ENCODE measurements around the gene TMBIM1.

DNA sequence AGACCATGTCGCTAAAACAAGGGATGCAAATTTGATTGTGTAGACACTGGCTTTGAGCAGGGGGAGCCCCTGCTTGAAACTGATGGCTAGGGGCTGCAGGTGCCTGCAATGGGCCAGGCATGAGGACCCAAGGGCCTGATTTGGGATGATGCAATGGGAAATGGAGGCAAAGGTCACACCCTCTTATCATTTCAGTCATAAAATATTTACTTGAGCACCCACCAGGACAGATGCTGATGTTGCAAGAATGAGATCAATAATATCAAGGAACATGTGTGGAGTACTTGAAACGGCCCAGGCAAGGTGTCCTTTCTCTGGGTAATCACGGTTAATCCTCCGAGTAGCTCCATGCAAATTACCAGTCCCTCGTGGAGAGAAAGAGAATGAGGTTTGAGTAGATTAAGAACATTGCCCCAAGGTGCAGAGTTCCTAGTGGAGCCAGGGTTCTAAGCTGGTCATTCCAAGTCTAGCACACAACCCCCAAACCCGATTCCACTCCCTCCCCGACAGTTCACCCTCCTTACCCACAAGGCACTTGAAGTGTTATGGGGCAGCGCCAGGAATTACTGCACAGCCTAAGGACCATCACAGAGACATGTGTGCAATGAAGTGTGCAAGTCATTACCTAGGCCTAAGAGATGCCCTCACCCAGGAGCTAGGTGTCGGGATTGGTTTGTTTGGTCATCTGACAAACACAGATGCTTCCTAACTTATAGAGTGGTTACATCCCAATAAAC, 14.0 kb upstream of the TMBIM1 start:
- TF ChIP-seq, protein P1, sequence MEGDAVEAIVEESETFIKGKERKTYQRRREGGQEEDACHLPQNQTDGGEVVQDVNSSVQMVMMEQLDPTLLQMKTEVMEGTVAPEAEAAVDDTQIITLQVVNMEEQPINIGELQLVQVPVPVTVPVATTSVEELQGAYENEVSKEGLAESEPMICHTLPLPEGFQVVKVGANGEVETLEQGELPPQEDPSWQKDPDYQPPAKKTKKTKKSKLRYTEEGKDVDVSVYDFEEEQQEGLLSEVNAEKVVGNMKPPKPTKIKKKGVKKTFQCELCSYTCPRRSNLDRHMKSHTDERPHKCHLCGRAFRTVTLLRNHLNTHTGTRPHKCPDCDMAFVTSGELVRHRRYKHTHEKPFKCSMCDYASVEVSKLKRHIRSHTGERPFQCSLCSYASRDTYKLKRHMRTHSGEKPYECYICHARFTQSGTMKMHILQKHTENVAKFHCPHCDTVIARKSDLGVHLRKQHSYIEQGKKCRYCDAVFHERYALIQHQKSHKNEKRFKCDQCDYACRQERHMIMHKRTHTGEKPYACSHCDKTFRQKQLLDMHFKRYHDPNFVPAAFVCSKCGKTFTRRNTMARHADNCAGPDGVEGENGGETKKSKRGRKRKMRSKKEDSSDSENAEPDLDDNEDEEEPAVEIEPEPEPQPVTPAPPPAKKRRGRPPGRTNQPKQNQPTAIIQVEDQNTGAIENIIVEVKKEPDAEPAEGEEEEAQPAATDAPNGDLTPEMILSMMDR (IDR thresholded peaks at IDR 0.05) = no peak
- TF ChIP-seq ZFX (IDR thresholded peaks at IDR 0.05; ENCODE audit: borderline replicate concordance) = no peak

All from 22Rv1 (cell line).